Activated CD4-positive, alpha-beta memory T cell treated with anti-CD3 and anti-CD28 coated beads for 36 hours (primary cell): Measurements from ENCODE around the gene ADCK1. TPM values are rescaled to one million over a fixed set of nuclear protein-coding genes. Genes with fewer than 3 reads are reported as not detected.
"Not testable (repeated sequence)": the region's sequence is repeated elsewhere in the genome, so short reads cannot be mapped to it uniquely, and the experiment has no call there.

Source experiments
- CTCF ChIA-PET: fragments of 350-600 bp; sonication (Branson Sonifier 250); formaldehyde crosslinking; loops from one replicate; lab custom pipeline; 2021; ENCODE audit warnings: antibody characterized with exemption, inconsistent platforms; lab: Charles Lee
- POLR2A ChIA-PET: fragments of 350-600 bp; sonication (Branson Sonifier 250); formaldehyde crosslinking; loops from one replicate; lab custom pipeline; 2021; ENCODE audit warnings: antibody characterized with exemption; lab: Charles Lee
- DNase-seq: peaks from one replicate; pipeline ENCODE4 v3.0.0-alpha.2; 2020
- H3K27ac Mint-ChIP-seq: one replicate; pipeline ENCODE4 v1.8.0; 2021; ENCODE audit warnings: mixed read lengths
- H3K27me3 Mint-ChIP-seq: one replicate; pipeline ENCODE4 v1.8.0; 2021; ENCODE audit warnings: mixed read lengths
- H3K36me3 Mint-ChIP-seq: one replicate; pipeline ENCODE4 v1.8.0; 2021; ENCODE audit warnings: mixed read lengths
- H3K4me1 Mint-ChIP-seq: one replicate; pipeline ENCODE4 v1.8.0; 2021; ENCODE audit warnings: low read depth, mixed read lengths
- H3K4me3 Mint-ChIP-seq: one replicate; pipeline ENCODE4 v1.8.0; 2021; ENCODE audit warnings: mild to moderate bottlenecking, mixed read lengths
- H3K9me3 Mint-ChIP-seq: one replicate; pipeline ENCODE4 v1.8.0; 2021; ENCODE audit warnings: mixed read lengths
- intact Hi-C: fragments of 100-400 bp; cut with micrococcal nuclease; formaldehyde crosslinking; loops from one replicate; pipeline ENCODE4 v1.15.1; 2023
- total RNA-seq, 2 experiments: library from RNA; stranded (reverse); gene quantifications; one replicate each; pipeline ENCODE4 v1.2.3, GENCODE V29; 2021

Gene ADCK1, protein sequence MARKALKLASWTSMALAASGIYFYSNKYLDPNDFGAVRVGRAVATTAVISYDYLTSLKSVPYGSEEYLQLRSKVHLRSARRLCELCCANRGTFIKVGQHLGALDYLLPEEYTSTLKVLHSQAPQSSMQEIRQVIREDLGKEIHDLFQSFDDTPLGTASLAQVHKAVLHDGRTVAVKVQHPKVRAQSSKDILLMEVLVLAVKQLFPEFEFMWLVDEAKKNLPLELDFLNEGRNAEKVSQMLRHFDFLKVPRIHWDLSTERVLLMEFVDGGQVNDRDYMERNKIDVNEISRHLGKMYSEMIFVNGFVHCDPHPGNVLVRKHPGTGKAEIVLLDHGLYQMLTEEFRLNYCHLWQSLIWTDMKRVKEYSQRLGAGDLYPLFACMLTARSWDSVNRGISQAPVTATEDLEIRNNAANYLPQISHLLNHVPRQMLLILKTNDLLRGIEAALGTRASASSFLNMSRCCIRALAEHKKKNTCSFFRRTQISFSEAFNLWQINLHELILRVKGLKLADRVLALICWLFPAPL
- 1 to 10 TPM; 3.2 to 3.7 TPM for total RNA-seq

DNA sequence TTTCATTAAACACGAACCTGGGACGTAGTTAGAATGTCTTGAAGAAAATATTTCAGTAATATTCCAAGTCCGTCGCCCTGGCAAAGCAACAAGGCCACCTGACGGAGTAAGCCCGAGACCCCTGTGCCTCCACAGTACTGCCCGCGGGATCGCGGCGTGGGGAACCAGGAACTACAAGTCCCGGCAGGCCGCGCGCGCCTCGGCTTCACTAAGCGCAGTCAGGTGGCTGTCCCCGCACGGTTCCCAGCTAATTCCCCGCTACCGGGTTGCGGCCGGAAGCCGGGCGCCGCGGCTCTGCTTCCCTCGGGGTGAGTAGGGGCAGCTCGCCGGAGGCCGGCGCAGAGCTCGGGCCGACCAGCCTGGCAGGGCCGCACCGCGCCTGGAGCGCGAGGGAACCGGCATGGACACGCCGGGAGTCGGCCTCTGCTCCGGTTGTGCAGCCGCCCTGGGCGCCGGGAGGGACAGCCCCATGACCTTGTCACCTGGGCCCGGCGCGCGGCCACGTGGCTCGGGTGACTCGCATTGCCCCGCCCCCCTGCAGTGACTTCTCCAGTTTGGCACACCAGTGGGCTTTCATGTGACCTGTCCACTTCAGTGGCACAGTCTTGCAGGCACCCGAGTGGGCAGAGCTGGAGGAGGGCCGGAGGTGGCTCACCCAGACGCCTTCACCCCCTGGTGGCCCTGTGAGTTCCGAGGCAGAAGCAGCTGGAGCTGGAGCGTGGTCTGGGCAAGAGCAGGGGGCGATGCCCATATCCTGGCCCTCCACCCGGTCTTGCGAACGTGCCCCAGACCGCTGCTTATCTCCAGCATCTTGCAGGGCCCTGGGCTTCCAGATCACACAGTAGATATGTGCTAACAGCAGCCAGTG lies at the start of gene ADCK1:
ADCK1 (plus strand) TSS at position 247 of the 868 bp plus-strand sequence. CDS start 18,870 bp downstream, outside the sequence.
- ChIA-PET CTCF (interaction anchor here (0.9 to 1.4 kb wide), 2 partner anchors 38 to 341 kb away, joined by 3 to 5 read pairs; no protein-coding TSS in a partner anchor), POLR2A (interaction anchor here (0.6 to 2.6 kb wide), 5 partner anchors 38 to 604 kb away, joined by 3 to 10 read pairs (median 3); partner anchors contain the start of genes SLIRP and SNW1)
- H3K36me3 Mint-ChIP-seq, result no peaks in the 10 kb centered on the region
- peak within 1 kb of the TSS; percentile 86 for H3K4me3 Mint-ChIP-seq
- peak within 1 kb of the TSS; percentile 84 for H3K27ac Mint-ChIP-seq
- H3K9me3 Mint-ChIP-seq, result no peaks in the 10 kb centered on the region
- H3K27me3 Mint-ChIP-seq, result no peaks in the 10 kb centered on the region
- intact Hi-C loops, result loop anchor here (1.0 to 5.0 kb wide), 5 partner anchors 39 to 479 kb away; partner anchors contain the start of genes ALKBH1, GSTZ1, SLIRP and SNW1
- DNase-seq, result peak; percentile 90
- peaks cover 11% of the 10 kb centered on the region for H3K4me1 Mint-ChIP-seq

DNA sequence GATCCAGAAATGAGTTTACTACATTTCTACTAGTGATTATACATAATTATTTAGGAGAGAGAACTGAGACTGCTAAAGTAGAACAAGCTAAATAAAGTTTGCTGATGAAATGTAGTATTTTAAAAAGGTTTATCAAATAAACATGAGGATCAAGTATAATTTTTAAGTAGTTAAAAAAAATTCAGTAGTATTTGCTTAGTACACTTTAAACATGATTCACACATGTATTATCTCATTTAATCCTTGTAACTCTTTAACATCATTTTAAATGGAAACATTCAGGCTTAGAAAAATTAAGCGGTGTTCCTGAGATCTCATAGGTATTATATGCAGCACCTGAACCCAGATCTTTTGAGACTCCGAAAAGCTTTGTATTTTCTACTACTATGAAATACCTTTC lies 47.6 kb upstream of the ADCK1 start:
- H3K27me3 Mint-ChIP-seq, result no peaks in the 10 kb centered on the region
- H3K27ac Mint-ChIP-seq, result no peak overlapping the region
- no peak for DNase-seq
- peaks cover 29% of the 10 kb centered on the region for H3K4me1 Mint-ChIP-seq
- CTCF ChIA-PET, result no interaction called here
- intact Hi-C loops, result no loop called here
- H3K9me3 Mint-ChIP-seq, result no peaks in the 10 kb centered on the region
- POLR2A ChIA-PET, result interaction anchor here (0.5 to 1.9 kb wide), 2 partner anchors 9 to 123 kb away, joined by 3 to 9 read pairs; partner anchors contain the start of gene SNW1
- H3K4me3 Mint-ChIP-seq, result no peak overlapping the region
- H3K36me3 Mint-ChIP-seq, result peaks cover 50% of the 10 kb centered on the region

DNA sequence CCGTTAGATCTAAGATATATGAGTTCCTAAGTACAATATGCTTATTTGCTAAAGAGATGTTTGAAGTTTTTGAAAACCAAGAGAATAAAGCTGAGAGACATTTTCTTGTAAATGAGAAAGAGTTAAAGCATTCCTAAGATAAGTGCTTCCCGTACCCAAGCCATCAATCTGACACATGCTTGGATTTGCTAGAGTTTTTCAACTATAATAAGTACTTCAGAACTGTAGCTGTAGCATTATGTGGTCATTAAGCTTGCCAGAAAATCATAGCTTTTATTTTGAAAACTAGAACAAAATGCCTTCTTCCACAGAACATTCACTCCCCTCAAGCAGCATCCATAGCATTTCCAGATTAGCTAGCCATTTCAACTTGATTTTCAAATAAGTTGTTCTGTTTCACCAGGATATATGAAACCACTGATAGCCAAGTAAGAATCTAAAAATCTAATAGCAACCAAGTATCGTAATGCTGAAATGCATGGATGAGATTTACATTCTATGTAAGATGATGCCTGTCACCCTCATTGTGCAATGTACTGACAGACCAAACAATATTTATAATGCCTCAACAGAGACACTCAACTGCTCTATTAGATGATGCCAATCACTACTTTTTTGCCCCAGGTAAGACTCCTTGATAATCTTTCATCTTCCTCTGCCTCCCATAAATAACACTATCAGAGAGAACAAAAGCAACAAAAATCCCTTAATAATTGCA lies 47.0 kb upstream of the ADCK1 start:
- Mint-ChIP-seq H3K27me3 (no peaks in the 10 kb centered on the region), H3K27ac (peak overlapping the region; percentile 14), H3K9me3 (no peaks in the 10 kb centered on the region), H3K4me1 (peaks cover 35% of the 10 kb centered on the region), H3K36me3 (peaks cover 47% of the 10 kb centered on the region), H3K4me3 (no peak overlapping the region)
- ChIA-PET POLR2A (interaction anchor here (1.9 kb wide), 1 partner anchor 8 kb away, joined by 9 read pairs; the partner anchor contains the start of gene SNW1), CTCF (no interaction called here)
- no peak for DNase-seq
- intact Hi-C loops, result no loop called here

DNA sequence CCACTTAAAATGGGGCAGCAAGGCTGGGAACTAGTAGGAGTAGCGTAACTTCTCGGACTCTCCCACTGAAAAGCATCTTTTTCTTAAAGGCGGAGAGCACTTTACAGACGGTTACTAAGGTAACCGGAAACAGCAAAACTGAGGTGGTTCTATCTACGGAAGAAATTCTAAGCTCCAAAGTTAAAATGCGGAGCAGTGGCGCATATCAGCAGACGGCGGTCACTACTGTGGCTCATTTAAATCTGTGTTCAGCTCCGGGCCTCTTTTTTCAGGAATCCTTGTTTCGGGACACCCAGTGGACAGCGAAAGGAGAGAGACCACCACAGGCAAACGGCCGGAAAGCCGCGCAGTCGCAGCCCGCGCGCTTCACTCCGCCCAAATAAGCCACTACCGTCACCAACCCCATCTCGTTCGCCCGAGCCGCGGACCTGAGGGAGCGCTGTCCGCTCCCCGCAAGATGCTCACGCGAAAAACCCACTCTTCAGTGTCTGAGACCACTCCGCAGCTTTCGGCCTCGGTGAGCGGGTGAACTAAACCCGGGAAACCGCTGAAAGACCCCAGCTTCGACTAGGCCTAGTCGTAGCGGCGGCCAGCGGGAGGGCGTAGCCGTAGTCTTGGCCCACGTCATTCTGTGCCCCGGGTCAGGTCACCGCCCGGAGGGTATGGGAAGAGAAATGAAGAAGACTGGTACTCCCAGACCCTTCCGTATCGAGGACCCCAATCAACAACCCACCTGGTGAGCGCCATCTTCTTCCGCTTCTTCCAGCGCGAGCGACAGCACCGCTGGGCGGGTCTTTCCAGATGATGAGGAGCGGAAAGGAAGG lies 39.3 kb upstream of the ADCK1 start, which contains the start of gene SNW1:
SNW1 (minus strand) TSS at position 776 of the 824 bp plus-strand sequence; CDS start at position 747, 29 bp downstream.
- H3K4me3 Mint-ChIP-seq, result peak within 1 kb of the TSS; percentile 95
- H3K4me1 Mint-ChIP-seq, result peaks cover 32% of the 10 kb centered on the region
- H3K36me3 Mint-ChIP-seq, result peaks cover 13% of the 10 kb centered on the region
- POLR2A ChIA-PET, result interaction anchor here (0.6 to 2.0 kb wide), 8 partner anchors 8 to 295 kb away, joined by 3 to 10 read pairs (median 5); partner anchors contain the start of gene ADCK1
- intact Hi-C loops, result loop anchor here (1.0 kb wide), 6 partner anchors 22 to 439 kb away; partner anchors contain the start of genes ADCK1, ALKBH1, GSTZ1 and SLIRP
- peak; percentile 95 for DNase-seq
- H3K27ac Mint-ChIP-seq, result peak within 1 kb of the TSS; percentile 96
- CTCF ChIA-PET, result interaction anchor here (0.6 to 1.5 kb wide), 2 partner anchors 268 to 302 kb away, joined by 4 read pairs; no protein-coding TSS in a partner anchor
- H3K9me3 Mint-ChIP-seq, result no peaks in the 10 kb centered on the region
- no peaks in the 10 kb centered on the region for H3K27me3 Mint-ChIP-seq

DNA sequence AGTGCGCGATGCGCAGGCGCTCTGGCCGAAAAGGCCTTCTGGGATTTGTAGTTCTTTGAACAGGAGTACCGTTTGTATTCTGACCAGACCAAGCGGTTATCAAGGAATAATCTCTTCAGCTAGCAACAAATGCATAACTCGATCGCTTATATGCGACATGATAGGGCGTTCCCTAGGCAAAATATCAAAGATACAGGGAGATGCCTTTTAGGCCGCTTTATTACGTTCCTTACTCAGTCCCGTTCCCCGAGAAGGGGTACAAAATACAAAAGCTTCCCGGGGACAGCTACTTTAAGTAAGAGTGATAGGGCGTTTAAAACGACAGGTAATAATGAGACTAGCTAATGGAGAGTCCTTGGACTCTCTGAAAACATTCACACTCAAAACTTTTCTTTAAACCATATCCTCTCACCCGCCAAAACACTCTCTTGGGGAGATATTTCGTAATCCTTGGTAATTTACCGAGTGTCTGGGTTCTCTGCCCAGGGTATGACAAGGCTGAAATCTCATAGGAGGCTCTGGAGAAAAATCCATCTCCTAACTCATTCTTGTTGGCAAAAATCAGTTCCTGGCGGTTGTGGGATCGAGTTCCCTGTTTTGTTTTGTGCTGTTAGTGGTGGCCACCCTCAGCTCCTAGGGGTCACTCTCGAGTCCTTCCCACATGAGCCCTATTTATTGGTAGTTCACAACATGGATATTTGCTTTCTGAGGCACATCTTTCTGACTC lies 38.5 kb upstream of the ADCK1 start:
- DNase-seq, result no peak
- no peaks in the 10 kb centered on the region for H3K9me3 Mint-ChIP-seq
- H3K27ac Mint-ChIP-seq, result peak overlapping the region; percentile 96
- no peaks in the 10 kb centered on the region for H3K27me3 Mint-ChIP-seq
- H3K36me3 Mint-ChIP-seq, result peaks cover 10% of the 10 kb centered on the region
- H3K4me1 Mint-ChIP-seq, result peaks cover 27% of the 10 kb centered on the region
- intact Hi-C loops, result loop anchor here (1.0 kb wide), 6 partner anchors 23 to 440 kb away; partner anchors contain the start of genes ADCK1, ALKBH1, GSTZ1 and SLIRP
- ChIA-PET POLR2A (interaction anchor here (1.1 to 2.0 kb wide), 6 partner anchors 9 to 57 kb away, joined by 3 to 10 read pairs (median 6); partner anchors contain the start of gene ADCK1), CTCF (interaction anchor here (1.1 to 1.5 kb wide), 2 partner anchors 39 to 302 kb away, joined by 3 to 4 read pairs; partner anchors contain the start of gene ADCK1)
- peak overlapping the region; percentile 95 for H3K4me3 Mint-ChIP-seq

DNA sequence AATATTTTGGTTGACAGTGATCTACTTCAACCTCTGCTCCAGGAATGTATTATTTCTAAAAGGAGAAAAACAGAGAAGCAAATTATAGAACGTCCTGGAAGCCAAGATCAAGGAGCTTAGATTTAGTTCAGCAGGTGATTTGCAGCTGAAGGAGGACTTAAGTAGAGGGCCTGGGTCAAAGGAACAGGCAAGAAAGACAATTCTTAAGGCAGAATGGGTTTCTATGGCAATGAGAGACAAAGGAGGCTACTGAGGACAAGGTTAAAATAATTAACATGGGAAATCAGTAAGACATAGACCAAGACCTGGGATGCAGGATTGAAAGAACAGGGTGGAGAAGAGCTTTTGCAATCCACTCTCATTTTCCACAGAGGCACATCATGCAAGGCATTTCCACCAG lies 36.6 kb upstream of the ADCK1 start:
- intact Hi-C loops, result no loop called here
- ChIA-PET POLR2A (no interaction called here), CTCF (no interaction called here)
- Mint-ChIP-seq H3K9me3 (no peaks in the 10 kb centered on the region), H3K27ac (no peak overlapping the region), H3K27me3 (no peaks in the 10 kb centered on the region), H3K36me3 (peaks cover 9% of the 10 kb centered on the region), H3K4me1 (peaks cover 20% of the 10 kb centered on the region), H3K4me3 (no peak overlapping the region)
- no peak for DNase-seq

DNA sequence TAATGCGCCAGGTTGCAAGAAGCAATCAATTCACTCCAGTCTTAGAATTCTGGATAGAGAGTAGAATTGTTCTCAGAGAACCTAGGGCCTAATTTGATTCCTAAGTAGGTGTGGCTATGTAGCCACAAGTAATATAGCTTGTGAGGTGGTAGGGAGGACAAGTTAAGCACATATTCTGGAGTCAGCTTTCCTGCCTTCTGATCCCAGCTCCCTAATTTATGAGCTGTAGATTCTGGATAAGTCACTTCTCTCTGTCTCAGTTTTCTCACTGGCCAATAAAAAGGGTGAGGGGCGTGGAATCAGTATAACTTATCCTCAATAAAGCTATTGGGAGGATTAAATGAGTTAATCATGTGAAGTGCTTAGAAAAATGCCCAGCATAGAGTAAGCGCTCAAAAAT lies 35.9 kb upstream of the ADCK1 start:
- Mint-ChIP-seq H3K27me3 (no peaks in the 10 kb centered on the region), H3K4me1 (peaks cover 13% of the 10 kb centered on the region), H3K4me3 (no peak overlapping the region), H3K36me3 (peaks cover 3% of the 10 kb centered on the region), H3K9me3 (no peaks in the 10 kb centered on the region), H3K27ac (no peak overlapping the region)
- POLR2A ChIA-PET, result no interaction called here
- CTCF ChIA-PET, result no interaction called here
- intact Hi-C loops, result no loop called here
- DNase-seq, result no peak

DNA sequence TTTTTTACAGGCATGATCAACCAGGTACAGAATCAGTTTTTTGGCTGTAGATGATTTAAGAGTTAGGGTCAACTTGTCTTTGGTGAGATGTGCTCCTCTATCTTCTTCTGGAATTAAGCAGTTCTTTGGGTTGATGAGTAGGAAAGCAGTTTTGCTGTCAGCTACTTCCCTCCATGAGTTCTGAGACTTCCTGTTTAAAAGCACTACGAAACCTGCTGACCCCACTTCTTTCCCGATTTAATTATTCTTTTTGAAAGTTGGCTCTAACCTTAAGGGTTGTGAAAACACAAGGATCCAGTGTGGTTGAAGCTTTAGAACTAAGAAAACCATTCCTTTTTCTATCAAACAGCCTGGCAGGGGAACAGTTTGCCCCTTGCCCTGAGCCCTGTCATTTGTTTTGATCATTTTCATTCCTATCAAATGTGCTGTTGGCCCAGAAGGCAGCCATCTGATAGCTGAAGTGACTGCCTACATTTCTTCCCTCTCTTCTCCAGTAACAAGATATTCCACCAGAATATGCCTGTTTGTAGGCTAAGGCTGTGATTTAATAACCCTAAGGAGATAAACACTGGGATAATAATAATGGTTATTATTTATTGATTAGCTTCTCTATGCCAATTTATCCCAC lies 31.4 kb upstream of the ADCK1 start:
- H3K4me3 Mint-ChIP-seq, H3K27me3 Mint-ChIP-seq, H3K27ac Mint-ChIP-seq, H3K9me3 Mint-ChIP-seq, POLR2A ChIA-PET, DNase-seq, intact Hi-C loops, H3K36me3 Mint-ChIP-seq, H3K4me1 Mint-ChIP-seq, CTCF ChIA-PET: not testable (repeated sequence)

DNA sequence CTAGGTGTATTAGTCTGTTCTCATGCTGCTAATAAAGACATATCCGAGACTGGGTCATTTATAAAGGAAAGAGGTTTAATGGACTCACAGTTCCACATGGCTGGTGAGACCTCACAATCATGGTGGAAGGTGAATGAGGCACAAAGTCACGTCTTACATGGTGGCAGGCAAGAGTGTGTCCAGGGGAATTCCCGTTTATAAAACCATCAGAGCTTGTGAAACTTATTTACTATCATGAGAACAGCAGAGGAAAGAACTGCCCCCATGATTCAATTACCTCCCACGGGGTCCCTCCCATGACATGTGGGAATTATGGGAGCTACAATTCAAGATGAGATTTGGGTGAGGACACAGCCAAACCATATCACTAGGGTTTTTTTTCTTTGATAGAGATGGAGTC lies 25.9 kb upstream of the ADCK1 start:
- intact Hi-C loops, DNase-seq, H3K27me3 Mint-ChIP-seq, H3K4me3 Mint-ChIP-seq, CTCF ChIA-PET, H3K27ac Mint-ChIP-seq, H3K36me3 Mint-ChIP-seq, H3K4me1 Mint-ChIP-seq, H3K9me3 Mint-ChIP-seq: not testable (repeated sequence)
- POLR2A ChIA-PET, result interaction anchor here (0.9 kb wide), 1 partner anchor 17 kb away, joined by 3 read pairs; no protein-coding TSS in a partner anchor
